ENCODE measurements around the gene NKIRAS2.

NKIRAS2 gene

GRCh38 chr17:42027961-42028790 is 8.3 kb downstream of the NKIRAS2 start:
- DNase-seq: no peak

DNA sequence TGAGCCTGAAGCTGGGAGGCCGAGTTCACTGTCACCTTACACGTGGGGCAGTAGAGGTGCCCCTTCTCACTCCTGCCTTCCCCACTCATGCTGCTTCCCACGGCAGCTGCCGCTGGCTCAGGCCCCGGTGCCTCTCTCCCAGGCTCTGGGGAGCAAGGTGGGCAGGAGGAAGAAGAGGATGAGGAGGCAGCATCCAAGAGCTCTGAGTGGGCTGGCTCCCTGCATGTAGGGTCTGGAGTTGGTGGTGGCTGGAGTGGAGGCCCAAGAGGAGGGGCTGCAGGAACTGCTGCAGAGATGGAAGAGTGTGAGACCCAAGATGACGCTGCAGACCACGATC is 8.9 kb downstream of the NKIRAS2 start:
- no peak for DNase-seq

DNA sequence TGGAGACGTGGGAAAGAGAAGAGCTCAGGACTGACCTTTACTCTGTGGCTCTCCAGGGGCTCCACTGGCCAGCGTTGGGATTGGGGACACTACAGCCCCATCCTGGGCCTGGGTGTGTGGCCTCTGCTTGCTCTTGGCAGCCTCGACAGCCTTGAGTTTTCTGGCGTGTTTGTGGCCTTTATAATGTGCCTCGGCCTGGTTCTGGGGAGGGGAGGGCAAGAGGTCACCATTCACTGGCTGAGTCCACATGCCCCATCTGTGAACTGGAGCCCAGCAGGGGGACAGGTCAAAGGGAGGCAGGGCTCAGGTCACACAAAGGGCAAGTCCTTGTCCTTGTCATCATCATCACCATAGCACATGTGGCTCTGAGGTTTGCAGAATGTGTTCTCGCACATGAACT is 11.7 kb downstream of the NKIRAS2 start:
- DNase-seq: no peak

- DNase-seq: no peak
Observed at GRCh38 chr17:42034059-42034458, 14.2 kb downstream of the NKIRAS2 start.

DNA sequence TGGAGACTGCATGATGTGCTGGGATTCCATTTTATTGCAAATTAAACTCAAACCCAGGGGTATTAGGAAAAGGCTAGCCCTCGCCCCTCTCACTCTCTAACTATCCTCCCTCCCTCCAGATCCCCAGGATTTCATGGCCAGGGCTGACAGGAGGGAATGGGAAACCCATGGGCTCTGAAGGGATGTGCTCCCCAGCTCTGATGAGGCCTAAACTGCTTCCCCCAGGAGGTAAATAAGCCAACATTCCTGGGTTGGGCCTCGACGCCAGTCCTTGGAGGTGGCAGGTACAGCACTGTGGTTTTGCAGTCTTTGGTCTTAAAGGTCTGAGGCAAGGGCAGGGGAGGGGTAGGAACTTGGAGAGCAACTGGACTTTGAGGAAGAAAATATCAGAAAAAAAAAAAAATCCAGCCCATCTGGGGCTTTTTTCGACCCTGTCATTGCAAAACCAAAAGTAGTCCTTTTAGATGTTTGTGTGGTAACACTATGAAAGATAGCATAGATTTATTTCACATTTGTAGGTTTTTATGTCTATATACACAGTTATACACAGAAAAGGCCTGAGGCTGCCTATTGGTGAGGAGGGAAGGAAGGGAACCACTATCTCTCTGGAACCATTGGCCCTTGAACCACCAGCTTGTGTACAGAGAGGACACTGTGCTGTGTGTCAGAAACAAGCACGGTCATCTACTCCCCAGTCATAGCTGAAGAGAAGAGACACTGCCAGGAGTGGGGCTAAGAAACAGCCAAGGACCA is 18.5 kb downstream of the NKIRAS2 start:
- no peak for DNase-seq

DNA sequence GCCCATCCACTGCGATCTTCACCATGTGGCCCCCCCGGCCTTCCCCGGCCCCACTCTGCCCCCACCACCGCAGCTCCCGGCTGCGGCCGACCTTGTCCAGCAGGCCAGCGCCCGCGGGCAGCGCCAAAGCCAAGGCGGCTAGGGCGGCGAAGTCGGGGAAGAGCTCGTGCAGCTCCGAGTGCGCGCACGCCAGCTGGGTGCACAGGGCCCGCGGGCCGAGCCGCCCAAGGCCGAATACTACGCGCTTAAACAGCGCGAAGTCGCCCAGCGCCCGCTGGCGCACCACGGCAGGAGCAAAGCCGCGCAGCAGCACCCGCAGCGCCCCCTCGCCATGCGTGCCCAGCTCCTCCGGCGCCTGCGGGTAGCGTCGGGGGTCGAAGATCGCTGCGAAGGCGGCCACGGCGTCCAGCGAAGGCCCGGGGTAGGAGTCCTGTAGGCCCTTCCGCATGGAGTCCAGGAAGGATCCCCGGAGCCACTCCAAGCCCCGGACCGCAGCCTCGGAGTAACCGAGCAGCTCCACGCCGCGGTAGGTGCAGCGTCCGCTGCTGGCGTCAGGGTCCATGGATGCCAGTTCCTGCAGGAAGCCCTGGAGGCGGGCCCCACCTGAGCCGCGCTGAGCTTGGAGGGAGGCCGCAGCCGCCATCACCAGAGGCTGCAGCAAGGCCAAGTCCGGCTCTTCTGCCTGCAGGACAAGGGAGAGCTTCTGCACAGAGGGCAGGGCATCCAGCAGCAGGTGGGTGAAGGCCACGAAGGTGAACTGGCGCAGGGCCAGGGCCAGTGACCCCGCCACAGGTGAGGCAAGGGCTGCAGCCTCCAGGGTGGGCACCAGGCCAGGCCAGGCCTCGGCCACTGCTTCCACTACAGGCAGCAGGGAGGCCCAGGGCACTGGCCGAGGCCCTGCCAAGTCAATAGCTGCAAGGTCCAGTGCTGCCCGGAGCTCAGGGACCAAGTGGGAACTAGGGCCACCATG is 20.2 kb downstream of the NKIRAS2 start:
- DNase-seq: no peak

- DNase-seq: no peak
Observed at GRCh38 chr17:42040818-42041217, 20.9 kb downstream of the NKIRAS2 start.

- DNase-seq: no peak
Observed at GRCh38 chr17:42041619-42042018, 21.7 kb downstream of the NKIRAS2 start.

DNA sequence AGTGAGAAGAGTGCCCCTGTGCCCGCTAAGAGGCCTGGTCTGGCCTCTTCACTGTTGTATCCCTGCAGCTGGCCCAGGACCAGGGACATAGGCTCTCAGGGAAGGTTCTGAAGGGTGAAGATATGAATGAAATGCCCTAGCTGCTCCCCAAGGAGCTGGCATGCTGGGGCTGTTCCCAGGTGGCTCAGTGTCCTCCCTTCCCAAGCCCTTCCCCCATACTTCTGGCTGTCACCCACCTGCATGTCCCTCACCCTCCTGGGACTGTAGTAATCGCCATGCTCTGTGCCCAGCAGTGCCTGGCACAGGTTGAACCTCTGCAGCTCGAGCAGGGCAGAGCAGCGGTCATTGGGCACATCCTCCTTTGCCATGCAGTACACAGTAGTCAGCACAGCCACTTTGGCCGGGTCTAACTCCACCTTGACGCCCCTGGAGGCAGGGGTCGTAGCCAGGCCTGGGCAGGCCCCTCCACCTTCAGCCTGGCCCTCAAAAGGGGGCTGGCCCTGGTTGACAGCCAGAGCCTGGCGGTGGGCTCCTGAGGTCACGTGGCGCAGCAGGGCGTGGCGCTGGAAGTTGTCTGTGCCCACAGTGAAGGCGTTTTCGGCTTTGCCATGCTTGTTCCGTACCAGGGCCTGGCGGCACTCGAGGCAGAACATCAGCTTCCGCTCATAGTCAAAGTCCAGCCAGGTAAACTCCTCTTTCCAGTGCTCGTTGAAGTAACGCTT is 22.9 kb downstream of the NKIRAS2 start:
- no peak for DNase-seq

DNA sequence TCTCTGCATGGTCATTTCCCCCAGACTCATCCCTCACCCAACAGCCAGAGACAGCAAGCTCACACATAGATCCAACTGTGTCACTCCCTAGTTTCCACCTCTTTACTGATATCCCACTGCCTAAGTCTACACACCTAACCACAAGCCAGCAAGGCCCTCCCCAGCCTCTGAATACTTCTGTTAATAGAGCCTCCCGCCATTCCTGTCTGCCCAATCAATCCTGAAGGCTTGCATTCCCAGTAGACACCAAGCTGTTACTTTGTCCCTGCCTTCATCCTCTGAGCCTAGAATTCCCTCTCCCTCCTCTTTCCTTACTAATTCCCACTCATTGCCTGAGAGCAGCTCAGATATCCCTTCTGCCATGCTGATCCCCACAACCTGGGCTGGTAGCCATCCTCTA is 25.8 kb downstream of the NKIRAS2 start:
- no peak for DNase-seq

DNA sequence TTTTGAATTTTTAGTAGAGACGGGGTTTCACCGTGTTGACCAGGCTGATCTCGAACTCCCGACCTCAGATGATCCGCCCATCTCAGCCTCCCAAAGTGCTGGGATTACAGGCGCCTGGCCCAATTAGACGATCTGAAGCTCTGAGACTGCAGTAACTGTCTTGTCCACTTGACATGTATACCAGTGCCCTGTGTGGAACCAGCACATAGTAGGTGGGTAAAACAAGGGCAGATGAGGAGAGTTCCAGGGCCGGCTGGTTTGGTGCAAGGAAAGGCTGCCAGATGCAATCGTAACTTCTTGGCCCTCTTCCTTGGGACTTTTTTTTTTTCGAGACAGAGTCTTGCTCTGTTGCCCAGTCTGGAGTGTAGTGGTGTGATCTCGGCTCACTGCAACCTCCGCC is 27.5 kb downstream of the NKIRAS2 start:
- no peak for DNase-seq

GRCh38 chr17:42049834-42050392 is 30.0 kb downstream of the NKIRAS2 start:
- DNase-seq: no peak

DNA sequence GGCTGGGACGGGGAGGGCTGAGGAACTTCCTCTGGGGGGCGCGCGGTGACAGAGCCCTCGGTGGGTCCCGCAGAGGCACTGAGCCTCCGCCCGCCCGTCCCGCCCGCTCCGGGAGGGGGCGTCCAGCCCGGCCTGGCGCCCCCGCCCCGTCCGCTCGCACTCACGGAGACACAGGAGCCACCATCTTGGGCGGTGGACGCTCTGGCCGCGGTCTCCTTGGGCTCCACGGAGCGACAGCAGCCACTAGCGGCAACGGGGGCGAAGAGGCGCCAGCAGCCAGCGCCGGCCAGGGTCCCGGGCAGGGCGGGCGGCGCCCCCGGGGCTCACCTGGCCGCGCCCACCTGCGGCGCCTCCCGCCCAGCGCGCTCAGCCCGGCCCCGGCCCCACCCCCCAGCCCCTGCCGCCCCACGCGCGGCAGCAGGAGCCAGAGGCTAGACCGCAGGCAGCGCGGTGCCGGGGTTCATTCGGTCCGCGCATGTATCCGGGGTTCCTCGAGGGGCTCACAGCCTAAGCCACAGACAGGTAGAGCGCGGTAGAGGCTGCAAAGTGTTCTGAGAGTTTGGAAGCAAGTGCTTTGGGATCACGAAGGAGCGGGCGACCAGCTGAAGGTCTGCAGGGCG is 30.6 kb downstream of the NKIRAS2 start, which contains the start of gene C17orf113:
TSS of gene C17orf113 (minus strand) at position 209 of the 620 bp plus-strand sequence. CDS start 7,225 bp downstream, outside the sequence.
- peak; percentile 57 for DNase-seq

- DNase-seq: no peak
Observed at GRCh38 chr17:42051013-42051400, 31.1 kb downstream of the NKIRAS2 start.

DNA sequence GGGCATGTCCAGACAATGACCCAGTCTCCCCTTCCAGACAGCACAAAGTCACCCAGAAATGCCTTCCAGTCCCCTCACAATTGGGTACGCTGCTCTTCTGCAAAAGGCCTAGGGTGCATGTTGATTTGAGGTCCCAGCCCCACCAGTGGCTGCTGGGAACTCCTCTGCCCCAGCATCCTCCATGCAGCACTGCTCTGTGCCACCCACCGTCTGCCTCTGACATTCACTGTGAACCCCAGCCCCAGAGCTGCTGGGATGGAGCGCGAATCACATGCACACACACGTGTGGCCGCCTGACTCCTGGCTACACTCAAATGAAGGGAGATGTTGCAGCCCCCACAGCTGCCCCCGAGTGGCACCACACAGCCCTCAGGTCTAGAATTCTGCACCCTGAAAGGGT is 31.8 kb downstream of the NKIRAS2 start:
- DNase-seq: no peak

DNA sequence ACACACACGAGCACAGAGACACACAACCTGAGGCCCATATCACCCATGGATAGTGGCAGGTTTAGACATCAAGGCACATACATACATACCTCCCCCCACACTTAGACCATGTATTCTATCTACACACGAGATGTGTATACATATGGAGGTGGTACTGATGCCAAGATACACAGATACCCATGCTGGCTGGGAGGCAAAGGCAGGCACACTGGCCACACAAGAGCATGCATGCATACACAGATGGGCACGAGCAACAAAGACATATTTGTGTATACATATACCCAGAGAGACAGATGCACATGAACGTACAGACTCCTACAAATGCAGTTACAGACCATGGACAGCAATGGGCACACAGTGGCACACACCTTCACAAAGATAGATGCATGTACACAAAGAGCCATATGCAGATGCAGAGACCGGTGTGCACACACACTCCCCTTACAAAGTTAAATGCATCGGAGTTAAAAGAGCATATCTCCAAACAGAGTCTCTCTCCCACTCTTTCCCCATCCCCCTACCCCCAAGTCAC is 32.5 kb downstream of the NKIRAS2 start:
- no peak for DNase-seq

DNA sequence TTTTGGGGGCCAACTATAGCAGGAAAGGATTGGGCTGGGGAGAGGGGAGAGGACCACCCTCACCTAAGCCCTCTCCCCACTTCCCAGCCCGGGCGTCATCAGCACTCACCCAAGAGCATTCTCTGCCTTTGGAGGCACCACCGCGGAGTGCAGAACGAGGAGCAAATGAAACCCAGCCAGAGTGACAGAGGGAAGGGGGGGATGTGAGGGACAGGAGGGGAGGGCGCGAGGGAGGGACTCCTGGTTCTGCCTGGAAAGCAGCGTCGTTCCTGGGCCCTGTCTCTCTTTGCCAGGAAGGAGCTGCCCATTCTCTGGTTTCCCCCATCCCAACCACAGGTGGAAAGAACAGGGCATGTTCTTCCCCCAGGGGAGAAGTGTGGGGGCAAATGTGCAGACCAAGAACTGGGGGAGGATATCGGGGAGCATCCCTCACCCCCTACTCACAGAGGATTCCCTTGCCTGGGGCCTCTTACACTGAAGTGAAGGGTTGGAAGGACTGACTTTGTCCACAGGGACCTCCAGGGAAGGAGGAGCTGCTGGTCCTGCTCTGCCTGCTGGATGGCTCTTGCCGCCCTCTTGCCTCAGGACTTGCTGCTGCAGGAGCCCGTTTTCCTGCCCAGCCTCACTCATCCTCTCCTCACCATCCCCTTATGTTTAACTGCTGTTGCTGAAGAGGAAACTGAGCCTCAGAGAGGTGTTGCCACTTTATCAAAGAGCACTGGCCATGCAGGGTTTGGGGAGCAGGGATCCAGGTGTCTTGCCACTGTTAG is 34.0 kb downstream of the NKIRAS2 start:
- no peak for DNase-seq

DNA sequence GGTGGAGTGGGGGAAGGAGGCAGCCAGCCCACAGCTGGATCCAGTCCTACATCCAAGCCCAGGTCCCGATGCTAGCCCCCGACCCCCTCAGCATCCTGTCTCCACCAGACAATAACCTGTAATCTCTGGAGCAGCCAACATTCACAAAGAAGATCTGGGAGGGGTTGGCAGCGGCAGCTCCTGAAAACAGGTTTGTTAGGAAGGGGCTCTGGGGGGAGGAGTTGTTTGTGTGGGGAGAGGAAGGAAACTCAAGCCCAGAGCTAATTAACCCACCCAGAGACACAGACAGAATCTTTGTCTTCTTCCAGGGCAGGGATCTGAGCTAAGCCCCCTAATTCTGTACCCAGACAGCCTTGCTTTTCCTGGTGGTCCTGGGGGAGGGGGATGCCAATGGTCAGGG is 35.1 kb downstream of the NKIRAS2 start:
- no peak for DNase-seq

DNA sequence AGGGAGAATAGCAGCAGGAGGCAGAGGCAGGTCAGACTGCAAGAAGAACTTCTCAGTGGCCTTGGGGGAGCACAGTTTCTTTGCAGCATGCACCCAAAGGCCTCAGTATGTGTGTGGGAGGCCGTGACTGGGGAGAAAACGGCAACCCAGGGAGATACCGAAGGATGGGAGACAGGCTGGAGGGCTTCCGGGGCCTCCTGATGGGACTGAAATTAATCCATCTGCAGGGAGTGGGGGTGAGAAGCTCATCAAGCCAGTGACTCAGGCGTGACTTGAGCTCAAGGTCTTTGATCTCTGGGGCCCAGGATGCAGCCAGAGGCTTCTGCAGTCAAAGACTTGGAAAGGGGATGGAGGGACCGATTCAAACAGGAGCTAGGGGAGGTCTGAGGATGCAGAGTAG is 35.6 kb downstream of the NKIRAS2 start:
- DNase-seq: no peak

DNA sequence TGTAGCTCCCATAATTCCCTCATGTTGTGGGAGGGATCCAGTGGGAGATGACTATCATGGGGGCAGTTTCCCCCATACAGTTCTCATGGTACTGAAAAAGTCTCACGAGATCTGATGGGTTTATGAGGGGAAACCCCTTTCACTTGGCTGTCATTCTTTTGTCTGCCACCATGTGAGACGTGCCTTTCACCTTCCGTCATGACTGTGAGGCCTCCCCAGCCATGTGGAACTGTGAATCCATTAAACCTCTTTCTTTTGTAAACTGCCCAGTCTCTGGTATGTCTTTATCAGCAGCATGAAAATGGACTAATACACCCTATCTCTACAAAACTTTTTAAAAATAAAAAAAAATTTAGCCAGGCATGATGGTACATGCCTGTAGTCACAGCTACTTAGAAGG is 36.7 kb downstream of the NKIRAS2 start:
- no peak for DNase-seq

- DNase-seq: no peak
Observed at GRCh38 chr17:42058063-42058462, 38.2 kb downstream of the NKIRAS2 start.
